OCI-LY3 (cell line): ENCODE measurements around the gene SIGLEC7.

Experiments
- H2AFZ ChIP-seq: fragments of 200-600, 300-600 bp; shearing (Covaris generic); 2 replicates; pipeline ENCODE4 v1.6.0; 2014; ENCODE audit warnings: antibody characterized with exemption, low read depth, low read length
- H3K27ac ChIP-seq: fragments of 200-600, 300-600 bp; sonication (generic); 2 replicates; pipeline ENCODE4 v1.5.1; 2014; ENCODE audit warnings: mild to moderate bottlenecking, low read length, moderate library complexity, mixed read lengths
- H3K27me3 ChIP-seq: fragments of 200-600, 300-600 bp; sonication (generic); 2 replicates; pipeline ENCODE4 v1.6.1; 2014; ENCODE audit warnings: low read depth, low read length, mixed read lengths
- H3K36me3 ChIP-seq: fragments of 200-600, 300-600 bp; sonication (generic); replicated peaks from 2 replicates; pipeline ENCODE3; 2014; ENCODE audit warnings: low read depth, low read length, mixed read lengths
- H3K4me1 ChIP-seq: fragments of 300-600, 200-600 bp; sonication (generic); 2 replicates; pipeline ENCODE4 v1.6.1; 2014; ENCODE audit warnings: low read length, mixed read lengths
- H3K4me2 ChIP-seq: fragments of 200-600, 300-600 bp; sonication (generic); 2 replicates; pipeline ENCODE4 v1.6.1; 2014; ENCODE audit warnings: low read length, mixed read lengths
- H3K4me3 ChIP-seq: fragments of 300-600, 200-600 bp; sonication (generic); 2 replicates; pipeline ENCODE4 v1.5.1; 2014; ENCODE audit warnings: antibody characterized with exemption, mild to moderate bottlenecking, low read length, moderate library complexity
- H3K79me2 ChIP-seq: fragments of 300-600, 200-600 bp; shearing (Covaris generic); 2 replicates; pipeline ENCODE4 v1.6.1; 2014; ENCODE audit warnings: mild to moderate bottlenecking, low read length, mixed read lengths
- H3K9ac ChIP-seq: fragments of 300-600, 200-600 bp; shearing (Covaris generic); 2 replicates; pipeline ENCODE4 v1.6.0; 2014; ENCODE audit warnings: mild to moderate bottlenecking, low read length, moderate library complexity
- H3K9me3 ChIP-seq: fragments of 200-600, 300-600 bp; shearing (Covaris generic); 2 replicates; pipeline ENCODE4 v1.6.1; 2014; ENCODE audit warnings: low read length, mixed read lengths; ENCODE audit not compliant: insufficient read depth
- H4K20me1 ChIP-seq: fragments of 200-600, 300-600 bp; sonication (generic); 2 replicates; pipeline ENCODE4 v1.6.1; 2016; ENCODE audit warnings: low read length, mixed read lengths; ENCODE audit not compliant: insufficient read depth
- EZH2phosphoT487 ChIP-seq: fragments of 200-600 bp; shearing (Covaris generic); IDR thresholded peaks from 2 replicates; pipeline ENCODE4 v1.6.1; 2018; ENCODE audit warnings: antibody characterized with exemption, mixed run types, low read depth
- TF ChIP-seq, protein P1 (sequence below): fragments of 200-600, 300-600 bp; sonication (generic); IDR thresholded peaks from 2 replicates; pipeline ENCODE4 v1.5.1; 2014; ENCODE audit warnings: antibody characterized with exemption, low read length, low read depth

SIGLEC7 gene

DNA sequence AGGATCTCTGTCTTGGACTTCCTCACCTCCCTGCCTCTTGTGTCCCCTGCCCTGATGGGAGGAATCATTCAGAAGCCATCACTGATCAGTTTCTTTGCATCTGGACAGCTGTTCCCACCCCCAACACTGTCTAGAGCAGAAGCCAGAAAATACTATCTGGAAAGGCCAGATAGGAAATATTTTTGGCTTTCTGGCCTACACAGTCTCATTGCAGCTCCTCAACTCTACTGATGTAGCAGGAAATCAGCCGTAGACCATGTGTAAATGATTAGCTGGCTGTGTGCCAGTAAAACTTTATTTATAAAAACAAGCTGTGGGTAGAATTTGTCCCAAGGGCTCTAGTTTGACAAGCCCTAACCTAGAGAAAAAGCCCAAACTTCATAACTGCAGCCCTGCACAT is 5.6 kb downstream of the SIGLEC7 start:
- Histone ChIP-seq H3K36me3 (no peaks in the 10 kb centered on the region), H3K9ac (no peak overlapping the region), H3K4me3 (no peak overlapping the region), H3K27ac (no peak overlapping the region), H3K4me2 (no peak overlapping the region), H3K9me3 (no peaks in the 10 kb centered on the region), H4K20me1 (no peaks in the 10 kb centered on the region), H3K27me3 (peaks cover 48% of the 10 kb centered on the region), H3K4me1 (no peaks in the 10 kb centered on the region), H2AFZ (no peak overlapping the region), H3K79me2 (no peaks in the 10 kb centered on the region)
- no peak for TF ChIP-seq EZH2phosphoT487
- TF ChIP-seq, protein P1, sequence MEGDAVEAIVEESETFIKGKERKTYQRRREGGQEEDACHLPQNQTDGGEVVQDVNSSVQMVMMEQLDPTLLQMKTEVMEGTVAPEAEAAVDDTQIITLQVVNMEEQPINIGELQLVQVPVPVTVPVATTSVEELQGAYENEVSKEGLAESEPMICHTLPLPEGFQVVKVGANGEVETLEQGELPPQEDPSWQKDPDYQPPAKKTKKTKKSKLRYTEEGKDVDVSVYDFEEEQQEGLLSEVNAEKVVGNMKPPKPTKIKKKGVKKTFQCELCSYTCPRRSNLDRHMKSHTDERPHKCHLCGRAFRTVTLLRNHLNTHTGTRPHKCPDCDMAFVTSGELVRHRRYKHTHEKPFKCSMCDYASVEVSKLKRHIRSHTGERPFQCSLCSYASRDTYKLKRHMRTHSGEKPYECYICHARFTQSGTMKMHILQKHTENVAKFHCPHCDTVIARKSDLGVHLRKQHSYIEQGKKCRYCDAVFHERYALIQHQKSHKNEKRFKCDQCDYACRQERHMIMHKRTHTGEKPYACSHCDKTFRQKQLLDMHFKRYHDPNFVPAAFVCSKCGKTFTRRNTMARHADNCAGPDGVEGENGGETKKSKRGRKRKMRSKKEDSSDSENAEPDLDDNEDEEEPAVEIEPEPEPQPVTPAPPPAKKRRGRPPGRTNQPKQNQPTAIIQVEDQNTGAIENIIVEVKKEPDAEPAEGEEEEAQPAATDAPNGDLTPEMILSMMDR, result no peak

DNA sequence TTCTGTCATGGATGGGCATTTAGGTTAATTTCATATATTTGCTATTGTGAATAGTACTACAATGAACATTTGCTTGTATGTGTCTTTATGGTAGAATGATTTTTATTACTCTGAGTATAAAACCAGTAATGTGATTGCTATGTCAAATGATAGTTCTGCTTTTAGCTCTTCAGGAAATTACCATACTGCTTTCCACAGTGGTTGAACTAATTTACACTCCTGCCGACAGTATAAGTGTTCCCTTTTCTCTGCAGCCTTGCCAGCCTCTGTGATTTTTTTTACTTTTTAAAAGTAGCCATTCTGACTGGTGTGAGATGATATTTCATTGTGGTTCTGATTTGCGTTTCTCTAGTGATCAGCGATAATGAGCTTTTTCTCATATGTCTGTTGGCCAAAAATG is 6.5 kb downstream of the SIGLEC7 start:
- Histone ChIP-seq H3K9ac (no peak overlapping the region), H3K79me2 (no peaks in the 10 kb centered on the region), H3K9me3 (no peaks in the 10 kb centered on the region), H3K27me3 (peaks cover 55% of the 10 kb centered on the region), H3K4me1 (no peaks in the 10 kb centered on the region), H2AFZ (no peak overlapping the region), H3K27ac (no peak overlapping the region), H3K36me3 (no peaks in the 10 kb centered on the region), H3K4me3 (no peak overlapping the region), H3K4me2 (no peak overlapping the region), H4K20me1 (no peaks in the 10 kb centered on the region)
- TF ChIP-seq, protein P1, result no peak
- TF ChIP-seq EZH2phosphoT487, result no peak

DNA sequence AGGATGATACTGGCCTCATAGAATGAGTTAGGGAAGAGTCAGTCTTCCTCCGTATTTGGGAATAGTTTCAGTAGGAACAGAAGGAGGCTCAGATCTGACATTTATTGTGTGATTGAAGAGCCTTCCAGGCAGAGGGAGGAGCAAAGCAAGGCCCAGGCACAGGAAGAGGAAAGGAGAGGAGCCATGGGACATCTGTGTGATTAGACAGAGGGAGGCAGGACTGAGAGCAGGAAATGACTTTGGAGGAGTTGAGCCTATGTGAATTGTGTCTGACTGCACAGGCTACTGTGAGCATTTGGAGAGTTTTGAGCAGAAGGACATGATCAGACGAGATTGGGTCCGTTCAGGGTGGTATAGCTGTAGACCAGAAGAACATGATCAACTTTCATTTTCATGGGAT is 8.5 kb downstream of the SIGLEC7 start:
- Histone ChIP-seq H3K9me3 (no peaks in the 10 kb centered on the region), H3K36me3 (no peaks in the 10 kb centered on the region), H3K27ac (no peak overlapping the region), H3K79me2 (no peaks in the 10 kb centered on the region), H3K4me3 (no peak overlapping the region), H3K9ac (no peak overlapping the region), H4K20me1 (no peaks in the 10 kb centered on the region), H2AFZ (no peak overlapping the region), H3K4me1 (no peaks in the 10 kb centered on the region), H3K4me2 (no peak overlapping the region), H3K27me3 (peaks cover 56% of the 10 kb centered on the region)
- TF ChIP-seq, protein P1, result no peak
- no peak for TF ChIP-seq EZH2phosphoT487

DNA sequence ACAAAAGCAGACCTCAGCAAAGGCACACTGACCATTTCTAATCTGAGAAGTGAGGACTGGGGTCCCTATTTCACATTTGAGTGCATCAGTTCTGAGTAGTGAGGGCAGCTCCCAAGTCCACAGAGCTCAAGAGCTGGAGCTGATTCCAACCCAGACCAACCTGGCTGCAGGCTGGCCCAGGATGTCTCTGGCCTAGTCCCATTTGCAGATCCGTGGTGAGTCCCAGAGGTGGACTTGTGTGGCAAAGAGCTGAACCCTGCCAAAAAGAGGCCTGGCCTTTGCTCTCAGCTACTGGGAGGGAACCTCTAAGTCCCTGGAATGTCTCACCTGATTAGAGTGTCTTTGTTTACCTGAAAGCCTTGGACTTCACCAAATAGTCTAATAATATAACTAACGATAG is 14.6 kb downstream of the SIGLEC7 start:
- no peaks in the 10 kb centered on the region for H4K20me1 ChIP-seq
- no peaks in the 10 kb centered on the region for H3K4me1 ChIP-seq
- H3K4me3 ChIP-seq, result no peak overlapping the region
- TF ChIP-seq, protein P1, result no peak
- TF ChIP-seq EZH2phosphoT487, result no peak
- no peak overlapping the region for H3K9ac ChIP-seq
- H3K9me3 ChIP-seq, result no peaks in the 10 kb centered on the region
- peaks cover 50% of the 10 kb centered on the region for H3K27me3 ChIP-seq
- no peak overlapping the region for H3K27ac ChIP-seq
- H3K36me3 ChIP-seq, result no peaks in the 10 kb centered on the region
- no peak overlapping the region for H2AFZ ChIP-seq
- no peak overlapping the region for H3K4me2 ChIP-seq
- no peaks in the 10 kb centered on the region for H3K79me2 ChIP-seq
